ENCODE data around the gene PRRT1B.

DNA sequence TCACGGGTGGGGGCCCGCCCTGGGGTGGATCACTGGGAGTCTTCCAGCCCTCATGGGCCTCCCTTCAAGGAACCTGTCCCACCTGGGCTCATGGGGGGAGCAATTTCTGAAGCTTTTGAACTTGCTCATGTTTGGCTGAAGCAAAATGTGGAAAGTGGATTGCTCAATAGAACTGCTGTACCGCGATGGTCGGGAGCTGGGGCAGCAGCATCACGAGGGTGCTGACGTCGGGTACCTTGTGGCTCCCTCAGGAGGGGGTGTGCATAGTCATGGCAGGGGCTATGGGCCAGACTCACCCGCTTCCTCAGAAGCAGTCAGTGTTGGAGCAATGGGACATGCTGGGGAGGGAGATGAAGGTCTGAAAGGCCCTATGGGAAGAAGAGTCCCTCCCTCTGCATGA is 57.9 kb downstream of the PRRT1B start:
- no peak for TF ChIP-seq POLR2A (IDR thresholded peaks at IDR 0.05)
- TF ChIP-seq, protein P1, sequence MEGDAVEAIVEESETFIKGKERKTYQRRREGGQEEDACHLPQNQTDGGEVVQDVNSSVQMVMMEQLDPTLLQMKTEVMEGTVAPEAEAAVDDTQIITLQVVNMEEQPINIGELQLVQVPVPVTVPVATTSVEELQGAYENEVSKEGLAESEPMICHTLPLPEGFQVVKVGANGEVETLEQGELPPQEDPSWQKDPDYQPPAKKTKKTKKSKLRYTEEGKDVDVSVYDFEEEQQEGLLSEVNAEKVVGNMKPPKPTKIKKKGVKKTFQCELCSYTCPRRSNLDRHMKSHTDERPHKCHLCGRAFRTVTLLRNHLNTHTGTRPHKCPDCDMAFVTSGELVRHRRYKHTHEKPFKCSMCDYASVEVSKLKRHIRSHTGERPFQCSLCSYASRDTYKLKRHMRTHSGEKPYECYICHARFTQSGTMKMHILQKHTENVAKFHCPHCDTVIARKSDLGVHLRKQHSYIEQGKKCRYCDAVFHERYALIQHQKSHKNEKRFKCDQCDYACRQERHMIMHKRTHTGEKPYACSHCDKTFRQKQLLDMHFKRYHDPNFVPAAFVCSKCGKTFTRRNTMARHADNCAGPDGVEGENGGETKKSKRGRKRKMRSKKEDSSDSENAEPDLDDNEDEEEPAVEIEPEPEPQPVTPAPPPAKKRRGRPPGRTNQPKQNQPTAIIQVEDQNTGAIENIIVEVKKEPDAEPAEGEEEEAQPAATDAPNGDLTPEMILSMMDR (IDR thresholded peaks at IDR 0.05): no peak
- no peak for TF ChIP-seq EP300 (IDR thresholded peaks at IDR 0.05)
